ENCODE results near the gene ANKS1A. TPM values are rescaled to one million over a fixed set of nuclear protein-coding genes. Genes with fewer than 3 reads are reported as not detected.

The ANKS1A gene
- total RNA-seq, 1 donor, result 7.2 TPM

DNA sequence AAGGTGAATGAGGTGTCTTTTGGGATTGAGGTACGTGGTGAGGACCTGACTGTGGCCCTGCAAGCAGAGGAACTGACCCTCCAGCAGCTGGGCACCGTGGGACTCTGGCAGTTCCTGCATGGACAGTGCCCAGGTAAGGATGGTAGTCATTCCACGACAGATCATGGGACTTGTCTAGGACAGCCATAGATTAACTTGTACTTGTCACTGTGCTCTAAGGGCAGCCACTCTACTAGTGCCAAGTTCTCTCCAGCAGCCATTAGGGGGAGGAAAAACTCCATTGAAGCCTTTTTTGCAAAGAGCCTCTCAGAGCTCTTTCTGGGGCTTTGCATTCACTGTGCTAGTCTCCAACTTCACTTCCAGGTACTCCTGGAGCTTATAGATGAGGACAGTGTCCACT, 21.6 kb upstream of the ANKS1A start:
- Histone ChIP-seq H3K36me3 (ENCODE audit: insufficient read depth, low read length) (peaks cover 17% of the 10 kb centered on the region), H3K4me2 (ENCODE audit: insufficient read depth, low read length) (no peak overlapping the region), H3K9me3 (ENCODE audit: low read depth, low read length) (no peaks in the 10 kb centered on the region), H3K4me3 (ENCODE audit: insufficient read depth, low read length) (no peak overlapping the region), H2AFZ (ENCODE audit: low read length) (no peak overlapping the region), H3K79me2 (ENCODE audit: insufficient read depth, low read length) (no peaks in the 10 kb centered on the region), H4K20me1 (ENCODE audit: insufficient read depth, low read length) (no peaks in the 10 kb centered on the region), H3K4me1 (ENCODE audit: insufficient read depth, low read length) (no peaks in the 10 kb centered on the region), H3K27ac (ENCODE audit: low read depth, low read length) (no peak overlapping the region), H3K27me3 (ENCODE audit: insufficient read depth, low read length) (no peaks in the 10 kb centered on the region)
- no peak for DNase-seq (ENCODE audit: insufficient read length, low spot score, missing footprints)
- TF ChIP-seq, protein P1, sequence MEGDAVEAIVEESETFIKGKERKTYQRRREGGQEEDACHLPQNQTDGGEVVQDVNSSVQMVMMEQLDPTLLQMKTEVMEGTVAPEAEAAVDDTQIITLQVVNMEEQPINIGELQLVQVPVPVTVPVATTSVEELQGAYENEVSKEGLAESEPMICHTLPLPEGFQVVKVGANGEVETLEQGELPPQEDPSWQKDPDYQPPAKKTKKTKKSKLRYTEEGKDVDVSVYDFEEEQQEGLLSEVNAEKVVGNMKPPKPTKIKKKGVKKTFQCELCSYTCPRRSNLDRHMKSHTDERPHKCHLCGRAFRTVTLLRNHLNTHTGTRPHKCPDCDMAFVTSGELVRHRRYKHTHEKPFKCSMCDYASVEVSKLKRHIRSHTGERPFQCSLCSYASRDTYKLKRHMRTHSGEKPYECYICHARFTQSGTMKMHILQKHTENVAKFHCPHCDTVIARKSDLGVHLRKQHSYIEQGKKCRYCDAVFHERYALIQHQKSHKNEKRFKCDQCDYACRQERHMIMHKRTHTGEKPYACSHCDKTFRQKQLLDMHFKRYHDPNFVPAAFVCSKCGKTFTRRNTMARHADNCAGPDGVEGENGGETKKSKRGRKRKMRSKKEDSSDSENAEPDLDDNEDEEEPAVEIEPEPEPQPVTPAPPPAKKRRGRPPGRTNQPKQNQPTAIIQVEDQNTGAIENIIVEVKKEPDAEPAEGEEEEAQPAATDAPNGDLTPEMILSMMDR (IDR thresholded peaks at IDR 0.05; ENCODE audit: extremely low read depth, low read depth, low read length), result peak; percentile 24

DNA sequence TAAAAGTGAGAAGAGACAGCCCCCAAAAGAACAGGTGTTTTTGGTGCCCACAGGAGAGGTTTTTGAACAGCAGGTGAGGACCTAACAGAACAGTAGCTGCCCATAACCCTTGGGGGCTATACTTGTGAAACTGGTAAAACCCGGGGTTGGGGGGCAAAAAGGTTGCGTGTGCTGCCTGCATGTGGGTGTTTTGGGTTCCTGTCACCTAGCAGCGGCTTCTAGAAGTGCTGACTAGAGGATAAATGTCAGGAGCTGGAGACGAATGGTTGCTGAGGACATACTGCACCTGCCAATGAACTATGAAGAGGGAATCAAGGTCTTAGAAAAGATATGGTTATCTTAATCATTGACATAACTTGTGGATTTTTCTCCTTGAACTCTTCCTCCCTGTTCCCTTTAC, 17.2 kb upstream of the ANKS1A start:
- H3K79me2 ChIP-seq (ENCODE audit: insufficient read depth, low read length), result no peaks in the 10 kb centered on the region
- H3K4me3 ChIP-seq (ENCODE audit: insufficient read depth, low read length), result no peak overlapping the region
- no peaks in the 10 kb centered on the region for H3K9me3 ChIP-seq (ENCODE audit: low read depth, low read length)
- TF ChIP-seq, protein P1 (IDR thresholded peaks at IDR 0.05; ENCODE audit: extremely low read depth, low read depth, low read length), result no peak
- DNase-seq (ENCODE audit: insufficient read length, low spot score, missing footprints), result no peak
- no peaks in the 10 kb centered on the region for H3K27me3 ChIP-seq (ENCODE audit: insufficient read depth, low read length)
- no peak overlapping the region for H3K27ac ChIP-seq (ENCODE audit: low read depth, low read length)
- peaks cover 35% of the 10 kb centered on the region for H3K36me3 ChIP-seq (ENCODE audit: insufficient read depth, low read length)
- no peak overlapping the region for H3K4me2 ChIP-seq (ENCODE audit: insufficient read depth, low read length)
- no peaks in the 10 kb centered on the region for H3K4me1 ChIP-seq (ENCODE audit: insufficient read depth, low read length)
- no peak overlapping the region for H2AFZ ChIP-seq (ENCODE audit: low read length)
- H4K20me1 ChIP-seq (ENCODE audit: insufficient read depth, low read length), result no peaks in the 10 kb centered on the region

DNA sequence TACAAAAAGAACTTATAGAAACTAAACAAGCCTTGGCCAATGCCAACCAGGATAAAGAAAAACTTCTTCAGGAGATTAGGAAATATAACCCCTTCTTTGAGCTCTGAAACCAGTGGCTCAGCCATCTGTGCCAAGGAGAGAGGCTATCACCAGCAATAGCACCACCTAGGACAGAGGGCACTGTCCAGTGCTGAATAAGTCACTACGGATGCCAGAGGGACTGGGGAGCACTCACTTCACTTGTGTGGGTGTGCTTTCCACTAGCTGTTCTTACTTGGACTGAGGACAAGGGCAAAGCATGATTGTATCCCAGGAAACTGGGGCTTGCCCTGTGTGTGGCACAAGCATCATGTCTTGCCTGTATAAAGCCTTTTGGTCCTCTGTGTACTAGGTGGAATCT, 16.7 kb upstream of the ANKS1A start:
- H4K20me1 ChIP-seq (ENCODE audit: insufficient read depth, low read length), result no peaks in the 10 kb centered on the region
- TF ChIP-seq, protein P1 (IDR thresholded peaks at IDR 0.05; ENCODE audit: extremely low read depth, low read depth, low read length), result no peak
- H3K9me3 ChIP-seq (ENCODE audit: low read depth, low read length), result no peaks in the 10 kb centered on the region
- no peak for DNase-seq (ENCODE audit: insufficient read length, low spot score, missing footprints)
- H3K27me3 ChIP-seq (ENCODE audit: insufficient read depth, low read length), result no peaks in the 10 kb centered on the region
- H3K36me3 ChIP-seq (ENCODE audit: insufficient read depth, low read length), result peaks cover 40% of the 10 kb centered on the region
- no peaks in the 10 kb centered on the region for H3K79me2 ChIP-seq (ENCODE audit: insufficient read depth, low read length)
- no peaks in the 10 kb centered on the region for H3K4me1 ChIP-seq (ENCODE audit: insufficient read depth, low read length)
- no peak overlapping the region for H3K4me3 ChIP-seq (ENCODE audit: insufficient read depth, low read length)
- no peak overlapping the region for H2AFZ ChIP-seq (ENCODE audit: low read length)
- no peak overlapping the region for H3K4me2 ChIP-seq (ENCODE audit: insufficient read depth, low read length)
- H3K27ac ChIP-seq (ENCODE audit: low read depth, low read length), result no peak overlapping the region

GRCh38 chr6:34875292-34876213, 13.5 kb upstream of the ANKS1A start:
- no peaks in the 10 kb centered on the region for H4K20me1 ChIP-seq (ENCODE audit: insufficient read depth, low read length)
- DNase-seq (ENCODE audit: insufficient read length, low spot score, missing footprints), result no peak
- H2AFZ ChIP-seq (ENCODE audit: low read length), result no peak overlapping the region
- H3K36me3 ChIP-seq (ENCODE audit: insufficient read depth, low read length), result peaks cover 61% of the 10 kb centered on the region
- no peaks in the 10 kb centered on the region for H3K27me3 ChIP-seq (ENCODE audit: insufficient read depth, low read length)
- H3K4me3 ChIP-seq (ENCODE audit: insufficient read depth, low read length), result no peak overlapping the region
- no peak overlapping the region for H3K4me2 ChIP-seq (ENCODE audit: insufficient read depth, low read length)
- TF ChIP-seq, protein P1 (IDR thresholded peaks at IDR 0.05; ENCODE audit: extremely low read depth, low read depth, low read length), result no peak
- H3K9me3 ChIP-seq (ENCODE audit: low read depth, low read length), result no peaks in the 10 kb centered on the region
- no peaks in the 10 kb centered on the region for H3K4me1 ChIP-seq (ENCODE audit: insufficient read depth, low read length)
- H3K27ac ChIP-seq (ENCODE audit: low read depth, low read length), result no peak overlapping the region
- H3K79me2 ChIP-seq (ENCODE audit: insufficient read depth, low read length), result peaks cover 3% of the 10 kb centered on the region

Data from osteoblast (primary cell).